H9 (cell line): ENCODE results near the gene MBOAT2. TPM values are rescaled to one million over a fixed set of nuclear protein-coding genes. Genes with fewer than 3 reads are reported as not detected.

Source experiments
- DNase-seq: peaks from one replicate; pipeline ENCODE4 v3.0.0-alpha.2; 2017
- H2AFZ ChIP-seq: one replicate; pipeline ENCODE4 v1.6.1; 2013; ENCODE audit warnings: mild to moderate bottlenecking, low read length, control low read depth, moderate library complexity
- H2AK5ac ChIP-seq: 2 replicates; pipeline ENCODE4 v1.6.1; 2013; ENCODE audit warnings: low read length, control low read depth, mixed read lengths; ENCODE audit not compliant: insufficient read length
- H2BK120ac ChIP-seq: one replicate; pipeline ENCODE4 v1.6.1; 2013; ENCODE audit warnings: low read depth, mild to moderate bottlenecking, low read length, control low read depth, inconsistent platforms; ENCODE audit not compliant: poor library complexity, severe bottlenecking
- H2BK12ac ChIP-seq: 2 replicates; pipeline ENCODE4 v1.6.1; 2013; ENCODE audit warnings: low read length, control low read depth, mixed read lengths, low read depth; ENCODE audit not compliant: insufficient read length
- H2BK15ac ChIP-seq: 2 replicates; pipeline ENCODE4 v1.6.1; 2013; ENCODE audit warnings: low read depth, low read length, control low read depth
- H2BK20ac ChIP-seq: one replicate; pipeline ENCODE4 v1.6.1; 2013; ENCODE audit warnings: low read depth, mild to moderate bottlenecking, low read length, control low read depth, inconsistent platforms; ENCODE audit not compliant: poor library complexity, severe bottlenecking
- H2BK5ac ChIP-seq: 2 replicates; pipeline ENCODE4 v1.6.1; 2013; ENCODE audit warnings: low read length, control low read depth, mixed read lengths; ENCODE audit not compliant: insufficient read length
- H3K14ac ChIP-seq: 2 replicates; pipeline ENCODE4 v1.6.1; 2013; ENCODE audit warnings: low read length, control low read depth; ENCODE audit not compliant: insufficient read depth
- H3K18ac ChIP-seq: 2 replicates; pipeline ENCODE4 v1.6.1; 2013; ENCODE audit warnings: low read depth, mild to moderate bottlenecking, mixed read lengths, low read length, control low read depth; ENCODE audit not compliant: insufficient read length
- H3K23ac ChIP-seq: 2 replicates; pipeline ENCODE4 v1.6.1; 2013; ENCODE audit warnings: low read length, control low read depth, mixed read lengths, low read depth; ENCODE audit not compliant: insufficient read length
- H3K23me2 ChIP-seq: 2 replicates; pipeline ENCODE4 v1.6.1; 2013; ENCODE audit warnings: low read depth, mild to moderate bottlenecking, mixed read lengths, low read length, control low read depth; ENCODE audit not compliant: insufficient read length, poor library complexity, severe bottlenecking
- H3K27ac ChIP-seq: 2 replicates; pipeline ENCODE4 v1.5.1; 2013; ENCODE audit warnings: low read length, control low read depth, mixed read lengths, low read depth; ENCODE audit not compliant: insufficient read length
- H3K27me3 ChIP-seq: 2 replicates; pipeline ENCODE4 v1.6.1; 2013; ENCODE audit warnings: low read length, control low read depth, inconsistent platforms; ENCODE audit not compliant: insufficient read depth
- H3K4ac ChIP-seq: 2 replicates; pipeline ENCODE4 v1.6.1; 2013; ENCODE audit warnings: low read depth, mild to moderate bottlenecking, control low read depth, inconsistent platforms, low read length, moderate library complexity
- H3K4me1 ChIP-seq: 2 replicates; pipeline ENCODE4 v1.6.1; 2013; ENCODE audit warnings: low read length, control low read depth, inconsistent platforms; ENCODE audit not compliant: insufficient read depth
- H3K4me2 ChIP-seq: 2 replicates; pipeline ENCODE4 v1.6.1; 2013; ENCODE audit warnings: low read length, control low read depth, mixed read lengths; ENCODE audit not compliant: insufficient read length, insufficient read depth
- H3K56ac ChIP-seq: 2 replicates; pipeline ENCODE4 v1.6.1; 2013; ENCODE audit warnings: low read depth, mild to moderate bottlenecking, mixed read lengths, low read length, control low read depth; ENCODE audit not compliant: insufficient read length
- H3K79me1 ChIP-seq: 2 replicates; pipeline ENCODE4 v1.6.1; 2013; ENCODE audit warnings: low read depth, mild to moderate bottlenecking, moderate library complexity, low read length, control low read depth, inconsistent platforms; ENCODE audit not compliant: insufficient read depth, poor library complexity, severe bottlenecking
- H3K79me2 ChIP-seq: 2 replicates; pipeline ENCODE4 v1.6.1; 2013; ENCODE audit warnings: low read length, control low read depth, inconsistent platforms; ENCODE audit not compliant: insufficient read depth
- H3K9ac ChIP-seq: 2 replicates; pipeline ENCODE4 v1.6.1; 2013; ENCODE audit warnings: low read length, control low read depth, mixed read lengths; ENCODE audit not compliant: insufficient read length; ENCODE audit errors: extremely low read depth
- H3K9me3 ChIP-seq: one replicate; pipeline ENCODE4 v1.6.1; 2013; ENCODE audit warnings: low read depth, low read length, inconsistent platforms; ENCODE audit not compliant: control insufficient read depth
- H3T11ph ChIP-seq: one replicate; pipeline ENCODE4 v1.6.1; 2013; ENCODE audit warnings: mild to moderate bottlenecking, low read length, control low read depth, inconsistent platforms
- H4K20me1 ChIP-seq: one replicate; pipeline ENCODE4 v1.6.1; 2013; ENCODE audit not compliant: control insufficient read depth, insufficient read length, insufficient read depth
- H4K5ac ChIP-seq: 2 replicates; pipeline ENCODE4 v1.6.1; 2013; ENCODE audit warnings: low read depth, mild to moderate bottlenecking, mixed read lengths, low read length, control low read depth; ENCODE audit not compliant: insufficient read length
- H4K8ac ChIP-seq: replicated peaks from 2 replicates; pipeline ENCODE4 v1.6.1; 2013; ENCODE audit warnings: low read length, control low read depth, mixed read lengths, low read depth; ENCODE audit not compliant: insufficient read length
- H4K91ac ChIP-seq: 2 replicates; pipeline ENCODE4 v1.6.1; 2013; ENCODE audit warnings: low read depth, mild to moderate bottlenecking, moderate library complexity, mixed read lengths, low read length, control low read depth; ENCODE audit not compliant: insufficient read length
- H3K27ac Mint-ChIP-seq, 3 experiments: 2 replicates in 2 of 3; 3 replicates in 1 of 3; pipeline ENCODE4 v1.8.0; 2020 to 2021; ENCODE audit warnings: mixed read lengths in 3 of 3, mild to moderate bottlenecking in 1 of 3, moderate library complexity in 1 of 3
- H3K27me3 Mint-ChIP-seq: 2 replicates; pipeline ENCODE4 v1.8.0; 2021; ENCODE audit warnings: low read depth, mild to moderate bottlenecking, moderate library complexity, mixed read lengths
- H3K36me3 Mint-ChIP-seq, 3 experiments: 2 replicates in 2 of 3; 3 replicates in 1 of 3; pipeline ENCODE4 v1.8.0; 2020 to 2021; ENCODE audit warnings: low read depth in 3 of 3, mixed read lengths in 3 of 3; ENCODE audit not compliant: insufficient read depth in 1 of 3
- H3K4me1 Mint-ChIP-seq, 2 experiments: 2 replicates each; pipeline ENCODE4 v1.8.0; 2020; ENCODE audit warnings: mixed read lengths in 2 of 2
- H3K4me3 Mint-ChIP-seq, 2 experiments: 2 replicates in 1 of 2; 3 replicates in 1 of 2; pipeline ENCODE4 v1.8.0; 2020 to 2021; ENCODE audit warnings: mild to moderate bottlenecking in 2 of 2, mixed read lengths in 2 of 2, moderate library complexity in 1 of 2
- H3K9me3 Mint-ChIP-seq, 2 experiments: 2 replicates in 1 of 2; 3 replicates in 1 of 2; pipeline ENCODE4 v1.8.0; 2020; ENCODE audit warnings: mild to moderate bottlenecking in 2 of 2, mixed read lengths in 2 of 2, moderate library complexity in 1 of 2
- WGBS: extraction: QIAGEN DNeasy Blood & Tissue Kit; methylation state at CpG from one replicate; pipeline ENCODE4 v1.1.7; 2013; ENCODE audit warnings: missing lambda C conversion rate, low lambda C conversion rate, mixed read lengths; ENCODE audit not compliant: insufficient read length; ENCODE audit errors: extremely low coverage; 5-methylcytosine and 5-hydroxymethylcytosine counted together
- total RNA-seq: library from RNA; stranded (reverse); gene quantifications from 2 replicates; pipeline ENCODE4 v1.2.1, GENCODE V29; 2021
- TF ChIP-seq, protein P1 (sequence below): fragments of 200-600 bp; sonication (generic); conservative IDR thresholded peaks from 3 replicates; pipeline ENCODE4 v1.8.0; 2021; ENCODE audit warnings: antibody characterized with exemption, mild to moderate bottlenecking

MBOAT2 gene
- total RNA-seq, 1 experiment from 2014 or later = 20.2 TPM

DNA sequence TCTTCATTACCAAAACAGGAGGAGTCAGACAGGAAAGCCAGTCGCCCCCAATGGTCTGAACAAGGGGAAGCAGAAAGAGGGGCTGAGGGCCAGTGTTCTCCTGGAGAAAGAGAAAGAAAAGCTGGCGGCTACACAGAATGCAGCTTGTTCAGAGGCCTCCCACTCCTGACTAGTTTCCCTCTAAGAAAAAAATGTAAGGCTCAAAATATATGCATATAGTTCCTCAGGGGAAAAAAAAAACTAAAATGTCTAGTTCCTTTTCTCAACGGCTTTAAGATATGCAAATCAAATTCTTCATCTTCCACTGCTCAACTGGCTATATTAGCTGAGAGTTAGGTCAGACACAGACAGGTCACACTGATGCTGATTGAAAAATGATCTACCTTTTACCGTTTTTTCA lies 18.6 kb downstream of the MBOAT2 start:
- Mint-ChIP-seq H3K27ac (no peak overlapping the region), H3K27me3 (no peaks in the 10 kb centered on the region), H3K4me1 (peaks cover 25 to 34% of the 10 kb centered on the region in 2 experiments), H3K9me3 (no peaks in the 10 kb centered on the region), H3K4me3 (no peak overlapping the region), H3K36me3 (no peaks in the 10 kb centered on the region)
- no peak overlapping the region for H3K23ac ChIP-seq
- H4K8ac ChIP-seq = no peak overlapping the region
- no peak overlapping the region for H2BK5ac ChIP-seq
- no peak overlapping the region for H4K91ac ChIP-seq
- no peak overlapping the region for H3K9ac ChIP-seq
- H3K4me1 ChIP-seq = no peaks in the 10 kb centered on the region
- H2BK15ac ChIP-seq = no peak overlapping the region
- no peak overlapping the region for H4K5ac ChIP-seq
- no peaks in the 10 kb centered on the region for H3K23me2 ChIP-seq
- H2BK120ac ChIP-seq = no peak overlapping the region
- H3K4me2 ChIP-seq = no peak overlapping the region
- TF ChIP-seq, protein P1, sequence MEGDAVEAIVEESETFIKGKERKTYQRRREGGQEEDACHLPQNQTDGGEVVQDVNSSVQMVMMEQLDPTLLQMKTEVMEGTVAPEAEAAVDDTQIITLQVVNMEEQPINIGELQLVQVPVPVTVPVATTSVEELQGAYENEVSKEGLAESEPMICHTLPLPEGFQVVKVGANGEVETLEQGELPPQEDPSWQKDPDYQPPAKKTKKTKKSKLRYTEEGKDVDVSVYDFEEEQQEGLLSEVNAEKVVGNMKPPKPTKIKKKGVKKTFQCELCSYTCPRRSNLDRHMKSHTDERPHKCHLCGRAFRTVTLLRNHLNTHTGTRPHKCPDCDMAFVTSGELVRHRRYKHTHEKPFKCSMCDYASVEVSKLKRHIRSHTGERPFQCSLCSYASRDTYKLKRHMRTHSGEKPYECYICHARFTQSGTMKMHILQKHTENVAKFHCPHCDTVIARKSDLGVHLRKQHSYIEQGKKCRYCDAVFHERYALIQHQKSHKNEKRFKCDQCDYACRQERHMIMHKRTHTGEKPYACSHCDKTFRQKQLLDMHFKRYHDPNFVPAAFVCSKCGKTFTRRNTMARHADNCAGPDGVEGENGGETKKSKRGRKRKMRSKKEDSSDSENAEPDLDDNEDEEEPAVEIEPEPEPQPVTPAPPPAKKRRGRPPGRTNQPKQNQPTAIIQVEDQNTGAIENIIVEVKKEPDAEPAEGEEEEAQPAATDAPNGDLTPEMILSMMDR = no peak
- H3K9me3 ChIP-seq = no peaks in the 10 kb centered on the region
- H3K56ac ChIP-seq = no peak overlapping the region
- H4K20me1 ChIP-seq = no peaks in the 10 kb centered on the region
- no peak overlapping the region for H2AFZ ChIP-seq
- peaks cover 2% of the 10 kb centered on the region for H3K79me1 ChIP-seq
- H2BK20ac ChIP-seq = no peak overlapping the region
- H3K18ac ChIP-seq = no peak overlapping the region
- H2BK12ac ChIP-seq = no peak overlapping the region
- H3K79me2 ChIP-seq = no peaks in the 10 kb centered on the region; the same call in 1 of the 2 replicates
- H2AK5ac ChIP-seq = no peak overlapping the region
- H3T11ph ChIP-seq = no peak overlapping the region
- H3K27ac ChIP-seq = no peak overlapping the region
- H3K27me3 ChIP-seq = no peaks in the 10 kb centered on the region
- H3K14ac ChIP-seq = no peak overlapping the region
- no CpG with 5 or more reads among the region's 4 CpGs for WGBS
- DNase-seq = no peak
- H3K4ac ChIP-seq = no peak overlapping the region
